PC-3 (cell line): ENCODE measurements around the gene ACP2. TPM values are rescaled to one million over a fixed set of nuclear protein-coding genes. Genes with fewer than 3 reads are reported as not detected.

Experiments
- ATAC-seq: fragments of 200-7000 bp; cut with Tn5 transposase; 2 replicates; pipeline ENCODE4 v1.9.1; 2020; ENCODE audit warnings: mild to moderate bottlenecking, moderate library complexity
- BruUV-seq: library from RNA; stranded (reverse); fragments of 400-500 nt; replicated peaks from 2 replicates; lab custom pipeline; 2021; lab: Mats Ljungman, UMichigan
- CTCF ChIA-PET: fragments of 300-600 bp; sonication (Branson Sonifier 250); formaldehyde crosslinking; loops from one replicate; lab custom pipeline; 2022; ENCODE audit warnings: antibody characterized with exemption; lab: Charles Lee
- POLR2A ChIA-PET: fragments of 300-600 bp; sonication (Branson Sonifier 250); formaldehyde crosslinking; loops from one replicate; lab custom pipeline; 2022; ENCODE audit warnings: antibody characterized with exemption; ENCODE audit not compliant: unreplicated experiment; lab: Charles Lee
- DNase-seq: peaks from one replicate; pipeline ENCODE4 v3.0.0-alpha.2; 2015
- H2AFZ ChIP-seq: fragments of 300-600 bp; sonication (generic); 2 replicates; pipeline ENCODE4 v1.6.0; 2016; ENCODE audit warnings: antibody characterized with exemption, low read length
- H3F3A ChIP-seq: fragments of 300-600 bp; sonication (generic); one replicate; pipeline ENCODE4 v1.6.0; 2017; ENCODE audit warnings: antibody characterized with exemption, low read length, control low read depth, mild to moderate bottlenecking; ENCODE audit not compliant: unreplicated experiment
- H3K27ac ChIP-seq: fragments of 300-600 bp; sonication (generic); 2 replicates; pipeline ENCODE4 v1.5.1; 2016; ENCODE audit warnings: mild to moderate bottlenecking, low read length
- H3K27me3 ChIP-seq: fragments of 300-600 bp; sonication (generic); 2 replicates; pipeline ENCODE4 v1.6.1; 2016; ENCODE audit warnings: low read length, mixed read lengths
- H3K36me3 ChIP-seq: fragments of 300-600 bp; sonication (generic); 2 replicates; pipeline ENCODE4 v1.6.1; 2016; ENCODE audit warnings: low read depth, mixed run types, low read length, mixed read lengths
- H3K4me1 ChIP-seq: fragments of 300-600 bp; sonication (generic); 2 replicates; pipeline ENCODE4 v1.5.1; 2016; ENCODE audit warnings: low read length; ENCODE audit not compliant: insufficient read depth
- H3K4me2 ChIP-seq: fragments of 300-600 bp; sonication (generic); 2 replicates; pipeline ENCODE4 v1.6.0; 2016; ENCODE audit warnings: low read length
- H3K4me3 ChIP-seq: fragments of 300-600 bp; sonication (generic); 2 replicates; pipeline ENCODE4 v1.5.1; 2016; ENCODE audit warnings: mild to moderate bottlenecking, low read length, mixed read lengths
- H3K79me2 ChIP-seq: fragments of 300-600 bp; sonication (generic); 2 replicates; pipeline ENCODE4 v1.6.1; 2017; ENCODE audit warnings: low read length, mixed read lengths
- H3K9ac ChIP-seq: fragments of 300-600 bp; sonication (generic); 2 replicates; pipeline ENCODE4 v1.6.0; 2016; ENCODE audit warnings: mild to moderate bottlenecking, low read length
- H3K9me2 ChIP-seq: fragments of 300-600 bp; sonication (generic); replicated peaks from 2 replicates; pipeline ENCODE4 v1.6.1; 2016; ENCODE audit warnings: mixed run types, low read length, mixed read lengths
- H3K9me3 ChIP-seq: fragments of 300-600 bp; sonication (generic); 2 replicates; pipeline ENCODE4 v1.6.1; 2016; ENCODE audit warnings: low read length, mixed read lengths
- H4K20me1 ChIP-seq: fragments of 300-600 bp; sonication (generic); 2 replicates; pipeline ENCODE4 v1.6.1; 2016; ENCODE audit warnings: low read length, mixed read lengths
- EZH2 ChIP-seq: fragments of 300-600 bp; sonication (generic); IDR thresholded peaks from one replicate; pipeline ENCODE4 v1.6.1; 2017; ENCODE audit warnings: antibody characterized with exemption, mild to moderate bottlenecking, low read length; ENCODE audit not compliant: unreplicated experiment
- EZH2phosphoT487 ChIP-seq: fragments of 300-600 bp; sonication (generic); IDR thresholded peaks from 2 replicates; pipeline ENCODE4 v1.6.1; 2018; ENCODE audit warnings: mild to moderate bottlenecking, antibody characterized with exemption, low read length, borderline replicate concordance
- intact Hi-C: fragments of 100-400 bp; cut with micrococcal nuclease; formaldehyde crosslinking; loops from 2 replicates; pipeline ENCODE4 v1.9.0; 2023
- total RNA-seq: library from RNA; depleted of rRNA; stranded (reverse); fragments of >200 nt; gene quantifications from 2 replicates; pipeline ENCODE4 v1.2.3, GENCODE V29; 2014
- TF ChIP-seq, protein P1 (sequence below): fragments of 300-600 bp; sonication (generic); conservative IDR thresholded peaks from 2 replicates; pipeline ENCODE4 v1.5.1; 2017; ENCODE audit warnings: antibody characterized with exemption, low read depth, mild to moderate bottlenecking, low read length

Gene ACP2
- total RNA-seq, 1 experiment from 2014 or later, result 26.6 TPM

DNA sequence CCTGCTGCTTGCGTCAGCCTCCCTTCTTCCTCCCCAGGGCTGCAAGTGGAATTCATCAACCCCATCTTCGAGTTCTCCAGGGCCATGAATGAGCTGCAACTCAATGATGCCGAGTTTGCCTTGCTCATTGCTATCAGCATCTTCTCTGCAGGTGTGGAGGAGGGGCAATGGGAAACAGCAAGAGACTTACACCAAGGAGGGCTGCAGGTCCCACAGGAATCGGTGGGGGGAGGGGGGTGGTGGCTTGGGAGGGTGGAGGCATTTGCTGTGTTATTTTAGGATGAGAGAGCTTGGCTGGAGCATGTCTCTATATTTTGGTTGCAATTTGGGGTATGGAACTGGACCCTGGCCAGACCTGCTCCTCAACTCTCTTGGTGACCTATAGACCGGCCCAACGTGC lies 19.3 kb upstream of the ACP2 start:
- H3K4me2 ChIP-seq, result no peak overlapping the region
- H3F3A ChIP-seq, result no peaks in the 10 kb centered on the region
- no peak overlapping the region for H3K27ac ChIP-seq
- no peaks in the 10 kb centered on the region for H3K9me3 ChIP-seq
- no peaks in the 10 kb centered on the region for H3K27me3 ChIP-seq
- peaks cover 30% of the 10 kb centered on the region for H3K4me1 ChIP-seq
- H4K20me1 ChIP-seq, result peaks cover 14% of the 10 kb centered on the region; the same call in 1 of the 2 replicates
- BruUV-seq, result no TSS peak
- H3K79me2 ChIP-seq, result peaks cover 25% of the 10 kb centered on the region
- H3K9me2 ChIP-seq, result no peaks in the 10 kb centered on the region
- DNase-seq (no peak), ATAC-seq (no peak)
- H3K9ac ChIP-seq, result no peak overlapping the region
- H2AFZ ChIP-seq, result no peak overlapping the region
- POLR2A ChIA-PET, result no interaction called here
- CTCF ChIA-PET, result no interaction called here
- no peaks in the 10 kb centered on the region for H3K36me3 ChIP-seq
- TF ChIP-seq EZH2, result no peak
- TF ChIP-seq EZH2phosphoT487, result no peak
- TF ChIP-seq, protein P1, sequence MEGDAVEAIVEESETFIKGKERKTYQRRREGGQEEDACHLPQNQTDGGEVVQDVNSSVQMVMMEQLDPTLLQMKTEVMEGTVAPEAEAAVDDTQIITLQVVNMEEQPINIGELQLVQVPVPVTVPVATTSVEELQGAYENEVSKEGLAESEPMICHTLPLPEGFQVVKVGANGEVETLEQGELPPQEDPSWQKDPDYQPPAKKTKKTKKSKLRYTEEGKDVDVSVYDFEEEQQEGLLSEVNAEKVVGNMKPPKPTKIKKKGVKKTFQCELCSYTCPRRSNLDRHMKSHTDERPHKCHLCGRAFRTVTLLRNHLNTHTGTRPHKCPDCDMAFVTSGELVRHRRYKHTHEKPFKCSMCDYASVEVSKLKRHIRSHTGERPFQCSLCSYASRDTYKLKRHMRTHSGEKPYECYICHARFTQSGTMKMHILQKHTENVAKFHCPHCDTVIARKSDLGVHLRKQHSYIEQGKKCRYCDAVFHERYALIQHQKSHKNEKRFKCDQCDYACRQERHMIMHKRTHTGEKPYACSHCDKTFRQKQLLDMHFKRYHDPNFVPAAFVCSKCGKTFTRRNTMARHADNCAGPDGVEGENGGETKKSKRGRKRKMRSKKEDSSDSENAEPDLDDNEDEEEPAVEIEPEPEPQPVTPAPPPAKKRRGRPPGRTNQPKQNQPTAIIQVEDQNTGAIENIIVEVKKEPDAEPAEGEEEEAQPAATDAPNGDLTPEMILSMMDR, result no peak
- no peak overlapping the region for H3K4me3 ChIP-seq
- intact Hi-C loops, result no loop called here

DNA sequence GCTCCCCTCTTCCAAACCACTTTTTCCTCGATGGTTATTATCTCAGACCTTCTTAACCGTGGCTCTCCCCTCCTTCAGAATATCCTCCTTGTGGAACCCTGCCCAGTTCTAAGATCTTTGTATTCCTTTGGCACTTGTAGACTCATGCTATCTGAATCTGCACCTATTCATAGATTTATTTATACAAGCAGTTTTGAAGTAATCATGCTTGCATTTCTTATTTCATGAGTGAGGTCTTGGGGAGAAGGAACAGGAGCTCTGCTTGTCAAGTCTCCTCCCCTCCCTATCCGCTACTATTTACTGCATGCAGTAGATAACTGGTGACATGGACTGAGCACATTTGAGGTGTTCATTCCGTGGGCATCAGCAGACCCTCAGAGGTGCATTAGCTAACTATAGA lies 15.9 kb upstream of the ACP2 start:
- Histone ChIP-seq H4K20me1 (no peaks in the 10 kb centered on the region), H3K79me2 (no peaks in the 10 kb centered on the region), H3K4me1 (peaks cover 26% of the 10 kb centered on the region), H3K4me3 (no peak overlapping the region), H3K4me2 (no peak overlapping the region; the same call in 1 of the 2 replicates), H3K9me2 (no peaks in the 10 kb centered on the region), H3K9ac (no peak overlapping the region), H3K36me3 (no peaks in the 10 kb centered on the region), H3F3A (no peaks in the 10 kb centered on the region), H3K27ac (no peak overlapping the region), H3K27me3 (no peaks in the 10 kb centered on the region), H2AFZ (no peak overlapping the region), H3K9me3 (no peaks in the 10 kb centered on the region)
- DNase-seq (no peak), ATAC-seq (no peak)
- no TSS peak for BruUV-seq
- CTCF ChIA-PET, result no interaction called here
- intact Hi-C loops, result no loop called here
- no peak for TF ChIP-seq EZH2
- TF ChIP-seq, protein P1, result no peak
- TF ChIP-seq EZH2phosphoT487, result no peak
- POLR2A ChIA-PET, result interaction anchor here (0.6 kb wide), 1 partner anchor 19 kb away, joined by 3 read pairs; no protein-coding TSS in a partner anchor

DNA sequence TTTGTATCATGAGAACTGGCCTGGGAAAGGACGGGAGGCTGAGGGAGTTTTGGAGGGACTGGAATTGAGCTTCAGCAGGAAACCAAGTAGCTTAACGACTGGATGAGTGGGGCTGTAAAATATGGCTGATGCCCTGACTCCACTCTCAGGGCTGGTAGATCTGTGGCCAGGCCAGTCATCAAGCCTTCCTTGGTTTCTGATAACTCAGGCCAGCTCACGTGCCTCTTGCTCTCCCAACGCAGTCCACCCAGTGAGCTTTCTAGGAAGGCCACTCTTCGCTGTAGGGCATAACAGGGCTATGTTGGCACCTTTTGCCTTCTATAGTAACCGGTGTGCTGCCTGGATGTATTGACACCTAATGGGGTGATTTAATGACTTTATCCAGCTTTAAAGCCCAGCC lies 15.5 kb upstream of the ACP2 start:
- TF ChIP-seq, protein P1, result no peak
- no peak for TF ChIP-seq EZH2phosphoT487
- no peak for TF ChIP-seq EZH2
- Histone ChIP-seq H3F3A (peaks cover under 1% of the 10 kb centered on the region), H3K27me3 (no peaks in the 10 kb centered on the region), H3K9me2 (no peaks in the 10 kb centered on the region), H3K4me1 (peaks cover 28% of the 10 kb centered on the region), H3K9me3 (no peaks in the 10 kb centered on the region), H2AFZ (no peak overlapping the region), H4K20me1 (no peaks in the 10 kb centered on the region), H3K4me3 (no peak overlapping the region), H3K9ac (no peak overlapping the region), H3K79me2 (no peaks in the 10 kb centered on the region), H3K4me2 (no peak overlapping the region), H3K27ac (no peak overlapping the region), H3K36me3 (no peaks in the 10 kb centered on the region)
- ATAC-seq, result no peak
- no TSS peak for BruUV-seq
- POLR2A ChIA-PET, result no interaction called here
- no peak for DNase-seq
- CTCF ChIA-PET, result no interaction called here
- intact Hi-C loops, result no loop called here
